ENCODE measurements around the gene BAG2. TPM values are rescaled to one million over a fixed set of nuclear protein-coding genes. Genes with fewer than 3 reads are reported as not detected.

The BAG2 gene
- total and polyA plus RNA-seq, 2 of the 4 experiments (the other 2 are of a cell fraction): 8.1 to 10.0 TPM

GRCh38 chr6:57142178-57142525 is 30.0 kb upstream of the BAG2 start:
- H2AFZ ChIP-seq (replicated peaks; ENCODE audit: low read length, poor library complexity): no peak overlapping the region
- POLR2A ChIA-PET (ENCODE audit: unreplicated experiment): no interaction called here

More at GRCh38 chr6:57142178-57142525, 30.0 kb upstream of the BAG2 start:
- Histone ChIP-seq H3K4ac (ENCODE audit: low read depth, low read length) (no peak overlapping the region), H2AK5ac (ENCODE audit: low read depth, low read length) (no peak overlapping the region), H2BK5ac (ENCODE audit: low read depth, low read length, poor library complexity, severe bottlenecking) (no peak overlapping the region), H3K79me1 (ENCODE audit: low read depth in 1 of 2, low read length in 2 of 2) (peaks cover 3 to 6% of the 10 kb centered on the region in 2 experiments; a peak in 3 of 4 replicates), H3K9ac (ENCODE audit: low read depth, low read length) (no peak overlapping the region), H2BK120ac (ENCODE audit: low read depth, low read length) (no peak overlapping the region), H3K4me3 (ENCODE audit: insufficient read depth, low read depth, low read length) (no peak overlapping the region), H3K4me1 (ENCODE audit: control insufficient read depth, insufficient read depth, low read length) (no peaks in the 10 kb centered on the region), H3K27ac (ENCODE audit: insufficient read depth, low read length) (no peak overlapping the region), H3K36me3 (ENCODE audit: control insufficient read depth, insufficient read depth, low read length) (peaks cover 9% of the 10 kb centered on the region), H4K5ac (ENCODE audit: low read depth, low read length) (no peak overlapping the region), H4K8ac (ENCODE audit: low read depth in 2 of 2, low read length in 2 of 2) (no peak overlapping the region), H4K91ac (ENCODE audit: insufficient read depth, low read depth, low read length) (no peak overlapping the region), H3K9me1 (ENCODE audit: insufficient read depth, low read length) (no peaks in the 10 kb centered on the region; the same call in 1 of the 2 replicates), H3K18ac (ENCODE audit: low read depth, low read length) (no peak overlapping the region), H2BK20ac (ENCODE audit: low read depth, low read length) (no peak overlapping the region), H2AK9ac (replicated peaks; ENCODE audit: low read depth, low read length, poor library complexity) (no peak overlapping the region), H2BK15ac (ENCODE audit: low read depth, low read length) (no peak overlapping the region), H3K9me3 (ENCODE audit: control insufficient read depth, insufficient read depth, low read length) (no peaks in the 10 kb centered on the region), H3K23ac (ENCODE audit: low read depth, low read length) (no peak overlapping the region), H3K4me2 (ENCODE audit: low read depth, low read length) (no peak overlapping the region), H3K14ac (replicated peaks; ENCODE audit: low read depth, low read length) (no peak overlapping the region), H4K20me1 (ENCODE audit: insufficient read depth, low read length) (no peaks in the 10 kb centered on the region), H3K56ac (ENCODE audit: extremely low read depth, insufficient read depth, low read length) (no peak overlapping the region), H3K27me3 (ENCODE audit: control insufficient read depth, insufficient read depth, low read length) (no peaks in the 10 kb centered on the region)
- CTCF ChIA-PET: interaction anchor here (1.7 kb wide), 1 partner anchor 11 kb away, joined by 3 read pairs; no protein-coding TSS in a partner anchor
- ATAC-seq (ENCODE audit: low read depth) (no peak), DNase-seq (no peak)
- in situ Hi-C loops (cut with MboI; ENCODE audit: low sequenced_read_pairs) (no loop called here), dilution Hi-C loops (cut with HindIII; ENCODE audit: low sequenced_read_pairs, unreplicated experiment) (no loop called here), intact Hi-C loops (cut with micrococcal nuclease) (no loop called here)
- BruUV-seq (replicated peaks): no TSS peak
- TF ChIP-seq RAD21 (IDR thresholded peaks at IDR 0.05; ENCODE audit: low read length) (no peak), CEBPB (IDR thresholded peaks at IDR 0.05; ENCODE audit: low read depth, low read length) (no peak)
- 50% methylated on average over 1 of the region's 1 CpG; no CpG with 5 or more reads in 1 of the 2 experiments for WGBS, 2 experiments (ENCODE audit: extremely low coverage in 2 of 2, insufficient read length in 1 of 2)
